Heart right ventricle (tissue), 16 donors: Measurements from ENCODE around the gene ZNF3. TPM values are rescaled to one million over a fixed set of nuclear protein-coding genes. Genes with fewer than 3 reads are reported as not detected.
A peak's percentile ranks its signal among the peaks of the same experiment; 100 is the strongest.

Source experiments
- ATAC-seq, 8 donors: fragments of 200-7000 bp; cut with Tn5 transposase; one replicate each; pipeline ENCODE4 v1.9.1; 2020; ENCODE audit warnings: mild to moderate bottlenecking in 8 of 8, moderate library complexity in 8 of 8, moderate number of reproducible peaks in 1 of 8
- DNase-seq, 2 donors: peaks; one replicate each; pipeline ENCODE4 v3.0.0-alpha.2; 2020
- H3K27ac ChIP-seq, 10 donors: fragments of 200-600 bp; sonication (generic) in 2 of 10; one replicate each; pipeline versions ENCODE4 v1.5.0 to v1.8.0; 2020 to 2022; ENCODE audit warnings: mild to moderate bottlenecking in 3 of 10
- H3K27me3 ChIP-seq, 7 donors: fragments of 200-600 bp; one replicate each; pipeline ENCODE4 v1.8.0; 2021 to 2022; ENCODE audit warnings: mild to moderate bottlenecking in 2 of 7
- H3K36me3 ChIP-seq, 9 donors: fragments of 200-600 bp; sonication (generic) in 1 of 9; one replicate each; pipeline versions ENCODE4 v1.5.0 to v1.8.0; 2020 to 2022; ENCODE audit warnings: mild to moderate bottlenecking in 2 of 9
- H3K4me1 ChIP-seq, 9 donors: fragments of 200-600 bp; sonication (generic) in 1 of 9; one replicate each; pipeline versions ENCODE4 v1.5.0 to v1.8.0; 2020 to 2022; ENCODE audit warnings: mild to moderate bottlenecking in 4 of 9
- H3K4me3 ChIP-seq, 10 donors: fragments of 200-600 bp; sonication (generic) in 2 of 10; one replicate each; pipeline versions ENCODE4 v1.5.0 to v1.8.0; 2020 to 2022; ENCODE audit warnings: mild to moderate bottlenecking in 7 of 10, moderate library complexity in 2 of 10
- H3K9me3 ChIP-seq, 11 donors: fragments of 200-600 bp in 10 of 11; sonication (generic) in 2 of 11; one replicate each; pipeline versions ENCODE4 v1.5.0 to v1.8.0; 2013 to 2022; ENCODE audit warnings: mild to moderate bottlenecking in 2 of 11, control low read depth in 1 of 11, moderate library complexity in 1 of 11
- WGBS, 2 donors: extraction: QIAGEN DNeasy Blood & Tissue Kit; methylation state at CpG; one replicate each; pipeline ENCODE4 v1.1.7; 2013; ENCODE audit warnings: inconsistent platforms in 1 of 2; 5-methylcytosine and 5-hydroxymethylcytosine counted together
- intact Hi-C, 10 donors: fragments of 100-400 bp; cut with DNase I; formaldehyde crosslinking; loops; one replicate each; pipeline versions ENCODE4 v1.11.1 to v1.14.2; 2022
- polyA plus RNA-seq, 2 donors: library from polyadenylated mRNA; stranded (reverse); fragments of 200-250 nt; gene quantifications; one replicate each; pipeline ENCODE4 v1.2.3, GENCODE V29; 2013
- total RNA-seq, 10 donors: library from RNA; stranded (reverse); fragmentation: NEBNext Ultra II Directional in 3 of 10; extraction: Animal tissue kit (Norgen Biotek cat#: 25700) in 3 of 10; gene quantifications; one replicate each; pipeline versions ENCODE4 v1.2.1 to v1.2.4, GENCODE V29; 2021 to 2023
- TF ChIP-seq, protein P1 (sequence below), 9 donors: fragments of 200-600 bp; sonication (generic) in 2 of 9; IDR thresholded peaks; one replicate each; pipeline versions ENCODE4 v1.5.0 to v1.8.0; 2021 to 2022; ENCODE audit warnings: antibody characterized with exemption in 9 of 9, mild to moderate bottlenecking in 5 of 9, moderate library complexity in 1 of 9
- donor health status: Arrhythmogenic right ventricular cardiomyopathy.
- donor health status: ischemic (EF 13 %, LVEDD 7.1; RV severe dilation, severe dysfunction).
- donor health status: healthy with polysubstance abuse.
- donor health status: DM: no; HTN: yes; CAD: no.
- donor health status: DM: no; HTN: no; CAD: no.
- donor health status: ischemic (EF 25% LVEDD 6.9; RV normal size, moderate dysfunction).
- donor health status: ischemic (EF 25% LVEDD 5.7; RV mildly dilated, moderate dysfunction).
- donor health status: healthy.
- donor health status: DM: yes; HTN: yes; CAD: no.
- donor health status: Ischemic cardiomyopathy.
- donor health status: ischemic (EF 35%, LVEDD 5.7; RV mildly dilated, moderate dysfunction).
- donor health status: nonischemic (EF 11% LVEDD 7.7; RV severe dilation, severe dysfunction).
- donor health status: DM: yes; HTN: yes; CAD: no.
- donor health status: PGD.
- donor health status: ischemic (EF 29% LVEDD 5.4; RV normal size, mild dysfunction).
- donor health status: nonischemic (EF 23%, LVEDD 6.1; RV moderate dilation, normal function).

ZNF3 gene
- total and polyA plus RNA-seq, 12 donors: 9.0 to 17.8 (median 15.3) TPM

DNA sequence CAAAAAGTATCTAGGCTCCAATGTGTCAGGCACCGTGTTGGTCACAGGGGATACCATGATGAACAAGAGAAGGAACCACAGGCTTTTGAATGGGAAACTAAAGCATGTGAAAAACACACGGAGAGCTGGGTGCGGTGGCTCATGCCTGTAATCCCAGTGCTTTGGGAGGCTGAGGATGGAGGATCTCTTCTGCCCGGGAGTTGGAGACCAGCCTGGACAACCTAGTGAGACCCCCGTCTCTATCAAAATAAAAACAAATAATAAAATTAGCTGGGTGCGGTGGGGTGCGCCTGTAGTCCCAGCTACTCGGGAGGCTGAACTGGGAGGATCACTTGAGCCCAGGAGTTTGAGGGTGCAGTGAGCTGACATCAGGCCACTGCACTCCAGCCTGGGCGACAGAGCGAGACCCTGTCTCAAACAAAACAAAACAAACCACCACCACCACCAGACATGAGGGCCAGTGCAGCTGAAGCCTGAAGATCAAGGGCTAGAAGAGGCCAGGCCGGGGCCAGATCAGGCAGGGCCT, 6.6 kb upstream of the ZNF3 start:
- WGBS, 2 donors: 82 to 86% methylated on average over 11 of the region's 11 CpGs

DNA sequence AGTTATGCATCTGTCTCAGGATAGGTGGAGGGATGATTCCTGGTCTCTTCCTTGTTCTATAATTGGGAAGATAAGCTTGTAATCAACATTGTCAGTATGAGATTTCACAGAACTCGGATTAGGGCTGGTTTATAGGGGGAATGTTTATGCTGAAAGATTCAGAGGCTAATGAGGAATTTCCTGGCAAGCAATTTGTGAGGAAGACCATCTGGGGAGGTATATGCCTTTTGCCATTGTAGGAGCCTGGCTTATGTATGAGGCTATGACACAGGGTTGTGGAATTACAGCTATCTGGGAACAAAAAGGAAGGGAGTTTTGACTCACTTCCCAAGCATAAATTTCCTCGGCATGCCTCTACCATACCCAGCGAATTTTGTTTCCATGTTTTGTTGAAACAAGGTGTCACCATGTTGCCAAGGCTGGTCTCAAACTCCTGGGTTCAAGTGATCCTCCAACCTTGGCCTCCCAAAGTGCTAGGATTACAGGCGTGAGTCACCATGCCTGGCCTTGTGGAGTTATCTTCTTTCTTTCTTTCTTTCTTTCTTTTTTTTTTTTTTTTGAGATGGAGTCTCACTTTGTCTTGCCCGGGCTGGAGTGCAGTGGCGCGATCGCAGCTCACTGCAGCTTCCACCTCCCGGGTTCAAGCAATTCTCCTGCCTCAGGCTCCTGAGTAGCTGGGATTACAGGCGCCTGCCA, 5.7 kb upstream of the ZNF3 start:
- Histone ChIP-seq H3K9me3 (no peaks in the 10 kb centered on the region), H3K4me3 (no peak overlapping the region), H3K27ac (peak overlapping the region in 1 of 10 donors; percentile 95), H3K4me1 (peaks cover 5 to 42% (median 27%) of the 10 kb centered on the region in 9 donors), H3K27me3 (no peaks in the 10 kb centered on the region), H3K36me3 (peaks cover 0 to 25% (median 14%) of the 10 kb centered on the region in 9 donors)
- TF ChIP-seq, protein P1, sequence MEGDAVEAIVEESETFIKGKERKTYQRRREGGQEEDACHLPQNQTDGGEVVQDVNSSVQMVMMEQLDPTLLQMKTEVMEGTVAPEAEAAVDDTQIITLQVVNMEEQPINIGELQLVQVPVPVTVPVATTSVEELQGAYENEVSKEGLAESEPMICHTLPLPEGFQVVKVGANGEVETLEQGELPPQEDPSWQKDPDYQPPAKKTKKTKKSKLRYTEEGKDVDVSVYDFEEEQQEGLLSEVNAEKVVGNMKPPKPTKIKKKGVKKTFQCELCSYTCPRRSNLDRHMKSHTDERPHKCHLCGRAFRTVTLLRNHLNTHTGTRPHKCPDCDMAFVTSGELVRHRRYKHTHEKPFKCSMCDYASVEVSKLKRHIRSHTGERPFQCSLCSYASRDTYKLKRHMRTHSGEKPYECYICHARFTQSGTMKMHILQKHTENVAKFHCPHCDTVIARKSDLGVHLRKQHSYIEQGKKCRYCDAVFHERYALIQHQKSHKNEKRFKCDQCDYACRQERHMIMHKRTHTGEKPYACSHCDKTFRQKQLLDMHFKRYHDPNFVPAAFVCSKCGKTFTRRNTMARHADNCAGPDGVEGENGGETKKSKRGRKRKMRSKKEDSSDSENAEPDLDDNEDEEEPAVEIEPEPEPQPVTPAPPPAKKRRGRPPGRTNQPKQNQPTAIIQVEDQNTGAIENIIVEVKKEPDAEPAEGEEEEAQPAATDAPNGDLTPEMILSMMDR (IDR thresholded peaks at IDR 0.05): no peak
- WGBS, 2 donors: 75 to 76% methylated on average over 10 of the region's 10 CpGs
- intact Hi-C loops: loop anchor here in 3 of 10 donors (5.0 to 10.0 kb wide), 3 partner anchors 40 to 172 kb away; partner anchors contain the start of genes TRIM4 (in 2 of the 3) and MBLAC1 (in 1 of the 3)
- no peak for DNase-seq
- ATAC-seq: no peak

More for the DNA sequence above, 6.6 kb upstream of the ZNF3 start:
- peaks cover 5 to 37% (median 18%) of the 10 kb centered on the region in 9 donors for H3K4me1 ChIP-seq
- TF ChIP-seq, protein P1 (IDR thresholded peaks at IDR 0.05): no peak
- peaks cover 0 to 34% (median 24%) of the 10 kb centered on the region in 9 donors for H3K36me3 ChIP-seq
- H3K4me3 ChIP-seq: peak overlapping the region; percentile 43 to 96 (median 84)
- H3K27me3 ChIP-seq: no peaks in the 10 kb centered on the region
- DNase-seq (no peak), ATAC-seq (peak in 3 of 8 donors; percentile 2 to 27 (median 7))
- intact Hi-C loops: loop anchor here in 3 of 10 donors (5.0 to 10.0 kb wide), 3 partner anchors 39 to 173 kb away; partner anchors contain the start of genes TRIM4 (in 2 of the 3) and MBLAC1 (in 1 of the 3)
- no peaks in the 10 kb centered on the region for H3K9me3 ChIP-seq
- H3K27ac ChIP-seq: peak overlapping the region; percentile 42 to 98 (median 93)

DNA sequence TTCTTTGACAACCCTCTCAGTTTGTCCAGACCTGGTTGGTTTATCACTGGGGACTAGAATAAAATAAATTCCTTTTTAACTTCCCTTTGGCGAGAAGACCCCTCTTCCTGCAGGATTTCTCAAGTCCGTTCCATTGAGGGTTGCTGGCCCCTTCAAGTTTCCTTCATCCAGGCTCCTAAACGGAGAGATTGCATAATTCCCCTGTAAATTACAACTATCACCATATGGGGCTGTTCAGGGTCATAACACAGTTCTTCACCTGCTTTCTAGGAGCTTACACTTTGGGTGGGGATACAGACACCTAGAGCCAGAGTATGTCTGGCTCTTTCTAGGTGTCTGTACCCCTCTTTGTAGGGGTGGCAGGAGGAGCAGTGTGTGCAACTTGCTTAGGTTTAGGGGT, 4.0 kb upstream of the ZNF3 start:
- Histone ChIP-seq H3K9me3 (no peaks in the 10 kb centered on the region), H3K27me3 (no peaks in the 10 kb centered on the region), H3K36me3 (peaks cover 0 to 8% (median 0%) of the 10 kb centered on the region in 9 donors), H3K4me3 (no peak overlapping the region), H3K27ac (peak overlapping the region in 1 of 10 donors; percentile 95), H3K4me1 (peaks cover 5 to 50% (median 36%) of the 10 kb centered on the region in 9 donors)
- DNase-seq: no peak
- ATAC-seq: no peak
- TF ChIP-seq, protein P1 (IDR thresholded peaks at IDR 0.05): no peak
- intact Hi-C loops: loop anchor here in 3 of 10 donors (5.0 to 10.0 kb wide), 3 partner anchors 42 to 171 kb away; partner anchors contain the start of genes TRIM4 (in 2 of the 3) and MBLAC1 (in 1 of the 3)
- 56 to 69% methylated on average over 3 of the region's 3 CpGs for WGBS, 2 donors

DNA sequence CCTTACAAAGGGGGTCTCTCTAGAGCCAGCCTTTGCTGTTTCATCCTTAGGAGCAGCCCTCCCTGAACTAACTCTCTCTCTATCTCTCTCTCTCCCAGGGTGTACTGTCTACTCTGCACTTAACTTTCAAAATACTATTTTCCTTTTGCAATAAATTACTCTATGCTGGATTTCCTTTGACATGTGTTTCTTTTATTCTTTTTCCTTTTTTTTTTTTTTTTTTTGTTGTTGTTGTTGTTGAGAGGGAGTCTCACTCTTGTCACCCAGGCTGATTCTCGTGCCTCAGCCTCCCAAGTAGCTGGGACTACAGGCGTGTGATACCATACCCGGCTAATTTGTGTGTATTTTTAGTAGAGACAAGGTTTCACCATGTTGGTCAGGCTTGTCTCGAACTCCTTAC, 1.5 kb upstream of the ZNF3 start:
- Histone ChIP-seq H3K9me3 (no peaks in the 10 kb centered on the region), H3K4me1 (peaks cover 7 to 46% (median 37%) of the 10 kb centered on the region in 9 donors), H3K27ac (peak overlapping the region in 8 of 10 donors; percentile 37 to 96 (median 89)), H3K27me3 (no peaks in the 10 kb centered on the region), H3K36me3 (peaks cover 0 to 23% (median 5%) of the 10 kb centered on the region in 9 donors), H3K4me3 (peak overlapping the region in 2 of 10 donors; percentile 71 to 94)
- DNase-seq (no peak), ATAC-seq (no peak)
- WGBS, 2 donors: 53 to 58% methylated on average over 4 of the region's 4 CpGs
- TF ChIP-seq, protein P1 (IDR thresholded peaks at IDR 0.05): no peak
- intact Hi-C loops: loop anchor here in 6 of 10 donors (2.0 to 10.0 kb wide), 6 partner anchors 36 to 168 kb away; partner anchors contain the start of genes TRIM4 (in 2 of the 6) and ZSCAN21 (in 1 of the 6)
